ENCODE data around the gene PARP4.

PARP4 gene

DNA sequence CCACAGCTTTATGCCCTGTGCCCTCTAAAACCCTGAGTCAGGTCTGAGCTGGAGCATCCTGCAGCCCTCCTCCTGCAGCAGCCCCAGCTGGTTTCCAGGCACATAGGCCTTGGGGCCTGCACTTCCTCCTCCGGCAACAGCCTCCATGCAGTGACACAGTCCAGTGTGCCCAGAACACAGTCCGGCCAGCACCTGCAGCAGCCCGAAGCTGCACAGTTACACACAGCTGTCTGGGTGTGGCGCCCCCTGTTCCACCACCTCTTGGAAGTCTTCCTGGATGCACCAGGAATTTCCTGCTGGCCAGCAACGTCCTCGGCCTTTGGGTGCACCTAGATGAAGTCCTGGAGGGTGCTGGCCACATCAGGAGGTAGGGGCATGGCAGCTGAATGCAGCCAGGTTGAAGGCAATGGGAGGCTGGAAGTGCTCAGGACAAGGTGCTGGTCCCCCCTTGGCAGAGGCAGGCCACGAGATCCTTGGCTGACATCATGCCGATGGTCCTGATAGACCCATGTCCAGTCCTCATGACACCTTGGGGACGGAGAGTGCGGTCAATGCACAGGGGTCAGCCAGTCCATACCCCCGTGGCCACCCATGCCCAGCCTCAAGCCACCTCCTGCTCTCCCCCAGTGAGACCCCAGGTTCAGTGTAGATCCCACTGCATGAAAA, 27.1 kb upstream of the PARP4 start:
- TF ChIP-seq, protein P1, sequence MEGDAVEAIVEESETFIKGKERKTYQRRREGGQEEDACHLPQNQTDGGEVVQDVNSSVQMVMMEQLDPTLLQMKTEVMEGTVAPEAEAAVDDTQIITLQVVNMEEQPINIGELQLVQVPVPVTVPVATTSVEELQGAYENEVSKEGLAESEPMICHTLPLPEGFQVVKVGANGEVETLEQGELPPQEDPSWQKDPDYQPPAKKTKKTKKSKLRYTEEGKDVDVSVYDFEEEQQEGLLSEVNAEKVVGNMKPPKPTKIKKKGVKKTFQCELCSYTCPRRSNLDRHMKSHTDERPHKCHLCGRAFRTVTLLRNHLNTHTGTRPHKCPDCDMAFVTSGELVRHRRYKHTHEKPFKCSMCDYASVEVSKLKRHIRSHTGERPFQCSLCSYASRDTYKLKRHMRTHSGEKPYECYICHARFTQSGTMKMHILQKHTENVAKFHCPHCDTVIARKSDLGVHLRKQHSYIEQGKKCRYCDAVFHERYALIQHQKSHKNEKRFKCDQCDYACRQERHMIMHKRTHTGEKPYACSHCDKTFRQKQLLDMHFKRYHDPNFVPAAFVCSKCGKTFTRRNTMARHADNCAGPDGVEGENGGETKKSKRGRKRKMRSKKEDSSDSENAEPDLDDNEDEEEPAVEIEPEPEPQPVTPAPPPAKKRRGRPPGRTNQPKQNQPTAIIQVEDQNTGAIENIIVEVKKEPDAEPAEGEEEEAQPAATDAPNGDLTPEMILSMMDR (IDR thresholded peaks at IDR 0.05; ENCODE audit: low read depth, low read length, missing control alignments), result no peak
- in situ Hi-C loops (cut with HindIII; ENCODE audit: low sequenced_read_pairs), result no loop called here
- no peak overlapping the region for H3K4me3 ChIP-seq (ENCODE audit: low read depth, low read length)
- no peak for DNase-seq (ENCODE audit: low read depth)

GRCh38 chr13:24529478-24529877, 16.9 kb upstream of the PARP4 start:
- no peak overlapping the region for H3K4me3 ChIP-seq (ENCODE audit: low read depth, low read length)
- TF ChIP-seq, protein P1 (IDR thresholded peaks at IDR 0.05; ENCODE audit: low read depth, low read length, missing control alignments), result no peak
- in situ Hi-C loops (cut with HindIII; ENCODE audit: low sequenced_read_pairs), result no loop called here
- DNase-seq (ENCODE audit: low read depth), result no peak

- no peak for DNase-seq (ENCODE audit: low read depth)
- in situ Hi-C loops (cut with HindIII; ENCODE audit: low sequenced_read_pairs), result no loop called here
- TF ChIP-seq, protein P1 (IDR thresholded peaks at IDR 0.05; ENCODE audit: low read depth, low read length, missing control alignments), result no peak
- no peak overlapping the region for H3K4me3 ChIP-seq (ENCODE audit: low read depth, low read length)
These were observed 16.3 kb upstream of the PARP4 start for GRCh38 chr13:24528816-24529398.

- DNase-seq (ENCODE audit: low read depth), result no peak
- in situ Hi-C loops (cut with HindIII; ENCODE audit: low sequenced_read_pairs), result no loop called here
- TF ChIP-seq, protein P1 (IDR thresholded peaks at IDR 0.05; ENCODE audit: low read depth, low read length, missing control alignments), result no peak
- no peak overlapping the region for H3K4me3 ChIP-seq (ENCODE audit: low read depth, low read length)
These were observed 14.7 kb upstream of the PARP4 start for GRCh38 chr13:24527266-24527775.

DNA sequence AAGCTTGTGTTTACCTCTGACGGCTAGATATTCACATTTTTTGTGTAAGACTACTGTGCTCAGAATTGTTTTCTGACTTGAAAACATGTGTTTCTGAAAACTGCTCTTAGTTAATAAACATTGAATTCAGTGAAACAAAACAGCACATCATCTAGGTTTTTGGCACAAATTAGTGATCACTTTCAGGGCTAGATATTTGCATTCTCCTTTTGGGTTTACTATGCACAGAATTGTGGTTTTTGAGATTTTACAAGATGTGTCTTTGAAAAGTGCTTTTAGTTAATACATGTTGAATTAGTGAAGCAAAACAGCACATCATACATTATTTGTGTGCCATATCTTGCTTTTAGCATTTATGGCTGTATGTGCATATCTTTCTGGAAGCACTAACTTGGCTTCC, 8.2 kb upstream of the PARP4 start:
- in situ Hi-C loops (cut with HindIII; ENCODE audit: low sequenced_read_pairs), result no loop called here
- TF ChIP-seq, protein P1 (IDR thresholded peaks at IDR 0.05; ENCODE audit: low read depth, low read length, missing control alignments), result no peak
- DNase-seq (ENCODE audit: low read depth), result no peak
- H3K4me3 ChIP-seq (ENCODE audit: low read depth, low read length), result no peak overlapping the region

DNA sequence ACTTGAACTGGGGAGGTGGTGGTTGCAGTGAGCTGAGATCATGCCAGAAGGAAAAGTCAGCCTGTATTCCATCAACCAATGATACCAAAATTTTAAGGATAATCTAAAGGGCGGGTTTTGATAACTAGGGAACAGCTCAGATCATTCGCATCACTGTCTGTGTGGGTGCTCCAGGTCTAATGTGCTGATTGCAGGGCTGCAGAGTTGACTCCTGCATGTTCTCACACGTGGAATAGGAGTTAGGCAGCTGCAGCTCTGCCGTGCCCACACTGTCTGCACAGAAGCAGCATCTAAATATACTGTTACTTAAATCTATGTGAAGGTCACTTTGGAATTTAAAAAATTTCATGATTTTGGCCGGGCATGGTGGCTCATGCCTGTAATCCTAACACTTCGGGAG, 4.3 kb upstream of the PARP4 start:
- H3K4me3 ChIP-seq (ENCODE audit: low read depth, low read length), result no peak overlapping the region
- in situ Hi-C loops (cut with HindIII; ENCODE audit: low sequenced_read_pairs), result no loop called here
- DNase-seq (ENCODE audit: low read depth), result no peak
- TF ChIP-seq, protein P1 (IDR thresholded peaks at IDR 0.05; ENCODE audit: low read depth, low read length, missing control alignments), result no peak
